UCSD-AML1 (cell line): Measurements from ENCODE around the gene ZNF695.
A peak's percentile ranks its signal among the peaks of the same experiment; 100 is the strongest.
"Not testable (repeated sequence)": the region's sequence is repeated elsewhere in the genome, so short reads cannot be mapped to it uniquely, and the experiment has no call there.

ENCODE experiments used
- DNase-seq: peaks from one replicate; lab custom pipeline; 2025; ENCODE audit not compliant: unreplicated experiment; lab: John Stamatoyannopoulos, UW

ZNF695 gene

DNA sequence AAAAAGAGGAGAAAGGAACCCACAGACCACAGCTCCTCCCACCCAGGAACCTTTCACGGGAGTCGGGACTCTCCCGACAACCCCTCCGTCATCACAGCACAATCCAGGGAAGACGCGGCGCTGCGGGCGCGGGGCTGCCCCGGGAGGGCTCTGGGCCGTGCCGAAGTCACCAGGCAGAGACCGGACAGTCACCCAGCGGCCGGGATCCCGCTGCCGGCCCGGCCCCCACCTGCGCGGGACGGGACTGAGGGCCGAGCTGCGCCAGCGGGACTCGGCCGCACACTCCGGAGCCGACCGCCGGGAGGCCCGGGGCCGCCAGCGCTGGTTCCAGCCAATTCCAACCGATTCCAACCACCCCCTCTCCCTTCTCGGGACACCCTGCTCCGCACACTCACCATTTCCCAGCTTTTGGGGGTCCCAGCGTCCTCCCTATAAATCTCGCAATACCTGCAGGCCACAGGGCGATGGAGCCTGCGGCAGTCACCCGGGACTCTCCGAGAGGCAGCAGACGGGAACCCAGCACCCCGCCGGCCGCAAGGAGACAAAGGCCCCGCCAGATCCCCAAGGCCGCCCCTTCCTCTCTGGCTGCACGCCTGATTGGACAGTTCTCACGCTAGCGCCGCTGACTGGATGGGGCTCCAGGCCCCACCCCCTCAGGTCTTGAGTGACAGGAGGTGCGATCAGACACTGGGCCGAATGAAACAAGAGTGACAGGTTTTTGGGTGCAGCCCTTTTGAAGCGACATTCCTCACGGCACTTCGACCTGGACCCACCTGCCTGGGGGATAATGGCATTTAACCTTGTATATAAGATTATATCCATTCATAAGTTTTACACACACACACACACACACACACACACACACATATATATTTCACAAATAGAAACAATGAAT is at the start of gene ZNF695:
TSS of gene ZNF695 (minus strand) at position 547 of the 895 bp plus-strand sequence. CDS start at position 398, 149 bp downstream.
- no peak for DNase-seq

- no peak for DNase-seq
Observed at GRCh38 chr1:247056071-247056470, 48.2 kb upstream of the ZNF695 start.

GRCh38 chr1:247054992-247055415 is 47.1 kb upstream of the ZNF695 start:
- DNase-seq: no peak

GRCh38 chr1:247047702-247048101 is 39.8 kb upstream of the ZNF695 start:
- no peak for DNase-seq

- no peak for DNase-seq
Observed at GRCh38 chr1:247047260-247047659, 39.4 kb upstream of the ZNF695 start.

DNA sequence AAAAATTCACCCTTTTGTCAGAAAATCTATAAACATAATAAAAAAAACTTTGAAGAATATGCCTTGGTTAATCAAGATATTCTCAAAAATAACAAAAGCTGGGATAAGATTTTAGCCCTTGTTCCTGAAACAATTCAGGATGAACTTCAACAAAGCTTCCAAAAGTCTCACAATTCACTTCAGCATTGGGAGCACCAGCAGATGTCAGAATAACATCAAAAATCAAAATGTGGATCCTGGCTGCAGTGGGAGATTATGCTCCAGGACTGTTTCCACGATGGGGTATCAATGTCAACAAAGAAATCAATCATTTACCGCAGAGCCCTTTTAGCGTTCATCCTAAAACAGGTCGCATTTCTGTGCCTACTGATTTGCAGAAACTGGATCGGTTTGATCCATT is 35.5 kb upstream of the ZNF695 start:
- DNase-seq: no peak

- DNase-seq: no peak
Observed at GRCh38 chr1:247037511-247038320, 29.9 kb upstream of the ZNF695 start.

DNA sequence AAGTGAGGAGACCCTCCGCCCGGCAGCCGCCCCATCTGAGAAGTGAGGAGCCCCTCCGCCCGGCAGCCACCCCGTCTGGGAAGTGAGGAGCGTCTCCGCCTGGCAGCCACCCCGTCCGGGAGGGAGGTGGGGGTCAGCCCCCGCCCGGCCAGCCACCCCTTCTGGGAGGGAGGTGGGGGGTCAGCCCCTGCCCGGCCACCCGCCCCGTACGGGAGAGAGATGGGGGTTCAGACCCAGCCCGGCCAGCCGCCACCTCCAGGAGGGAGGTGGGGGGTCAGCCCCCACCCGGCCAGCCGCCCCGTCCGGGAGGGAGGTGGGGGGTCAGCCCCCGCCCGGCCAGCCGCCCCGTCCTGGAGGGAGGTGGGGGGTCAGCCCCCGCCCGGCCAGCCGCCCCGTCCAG is 24.4 kb upstream of the ZNF695 start:
- not testable (repeated sequence) for DNase-seq

DNA sequence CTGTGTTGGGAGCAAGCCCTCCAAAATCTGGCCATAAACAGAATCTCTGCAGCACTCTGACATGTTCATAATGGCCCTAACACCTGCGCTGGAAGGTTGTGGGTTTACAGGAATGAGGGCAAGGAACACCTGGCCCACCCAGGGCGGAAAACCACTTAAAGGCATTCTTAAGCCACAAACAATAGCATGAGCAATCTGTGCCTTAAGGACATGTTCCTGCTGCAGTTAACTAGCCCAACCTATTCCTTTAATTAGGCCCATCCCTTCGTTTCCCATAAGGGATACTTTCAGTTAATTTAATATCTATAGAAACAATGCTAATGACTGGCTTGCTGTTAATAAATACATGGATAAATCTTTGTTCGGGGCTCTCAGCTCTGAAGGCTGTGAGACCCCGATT is 16.8 kb upstream of the ZNF695 start:
- DNase-seq: not testable (repeated sequence)

GRCh38 chr1:247013391-247013790 is 5.5 kb upstream of the ZNF695 start:
- no peak for DNase-seq

DNA sequence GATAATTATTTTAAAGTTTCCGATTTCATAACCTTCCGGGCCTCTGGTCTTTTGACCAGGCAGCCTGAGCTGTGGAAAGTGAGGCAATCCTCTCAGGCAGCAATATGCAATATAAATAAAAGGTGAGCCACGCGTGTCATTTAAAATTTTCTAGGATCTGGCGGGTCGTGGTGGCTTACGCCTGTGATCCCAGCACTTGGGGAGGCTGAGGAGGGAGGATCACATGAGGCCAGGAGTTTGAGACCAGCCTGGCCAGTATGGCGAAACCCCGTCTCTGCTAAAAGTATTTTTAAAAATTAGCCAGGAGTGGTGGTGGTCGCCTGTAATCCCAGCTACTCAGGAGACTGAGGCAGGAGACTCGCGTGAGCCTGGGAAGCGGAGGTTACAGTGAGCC is 546 bp upstream of the ZNF695 start:
- DNase-seq: no peak

- DNase-seq: not testable (repeated sequence)
Observed at GRCh38 chr1:247004081-247004480, 3.8 kb downstream of the ZNF695 start.

DNA sequence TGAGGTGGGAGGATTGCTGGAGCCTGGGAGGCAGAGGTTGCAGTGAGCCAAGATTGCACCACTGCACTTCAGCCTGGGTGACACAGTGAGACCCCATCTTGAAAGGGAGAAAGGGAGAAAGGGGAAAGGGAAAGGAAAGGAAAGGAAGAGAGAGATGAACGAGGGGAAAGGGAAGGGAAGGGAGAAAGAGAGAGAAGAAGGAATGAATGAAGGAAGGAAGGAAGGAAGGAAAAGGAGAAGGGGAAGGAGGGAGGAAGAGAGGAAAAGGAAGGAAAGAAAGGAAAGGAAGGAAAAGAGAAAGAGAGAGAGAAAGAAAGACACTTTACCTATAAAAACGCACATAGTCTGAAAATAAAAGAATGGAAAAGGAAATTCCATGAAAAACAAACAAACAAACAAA is 18.0 kb downstream of the ZNF695 start:
- DNase-seq: no peak

DNA sequence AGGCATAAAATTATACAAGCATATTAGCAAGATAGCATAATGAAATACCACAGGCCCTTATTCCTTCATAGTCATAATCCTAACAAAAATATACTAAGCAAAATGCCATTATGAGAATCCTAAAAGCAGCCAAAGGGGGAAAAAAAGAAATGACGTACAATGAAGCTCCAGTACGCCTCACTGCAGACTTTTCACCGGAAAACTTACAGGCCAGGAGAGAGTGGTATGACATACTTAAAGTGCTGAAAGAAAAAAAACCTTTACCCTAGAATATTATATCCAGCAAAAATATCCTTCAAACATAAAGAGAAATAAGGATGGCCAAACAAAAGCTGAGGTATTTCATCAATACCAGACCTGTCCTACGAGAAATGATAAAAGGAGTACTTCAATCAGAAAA is 19.5 kb downstream of the ZNF695 start:
- DNase-seq: no peak

DNA sequence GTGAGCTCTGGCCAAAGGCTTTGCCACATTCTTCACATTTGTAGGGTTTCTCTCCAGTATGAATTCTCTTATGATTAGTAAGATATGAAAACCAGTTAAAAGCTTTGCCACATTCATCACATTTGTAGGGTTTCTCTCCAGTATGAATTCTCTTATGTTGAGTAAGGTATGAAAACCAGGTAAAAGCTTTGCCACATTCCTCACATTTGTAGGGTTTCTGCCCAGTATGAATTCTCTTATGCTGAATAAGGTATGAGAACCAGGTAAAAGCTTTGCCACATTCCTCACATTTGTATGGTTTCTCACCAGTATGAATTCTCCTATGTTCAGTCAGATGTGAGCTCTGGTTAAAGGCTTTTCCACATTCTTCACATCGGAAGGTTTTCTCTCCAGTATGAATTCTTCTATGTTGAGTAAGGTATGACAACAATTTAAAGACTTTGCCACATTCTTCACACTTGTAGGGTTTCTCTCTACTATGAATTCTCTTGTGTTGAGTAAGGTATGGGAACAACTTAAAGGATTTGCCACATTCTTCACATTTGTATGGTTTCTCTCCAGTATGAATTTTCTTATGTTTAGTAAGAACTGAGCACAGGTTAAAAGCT is 20.7 kb downstream of the ZNF695 start:
- DNase-seq: no peak

DNA sequence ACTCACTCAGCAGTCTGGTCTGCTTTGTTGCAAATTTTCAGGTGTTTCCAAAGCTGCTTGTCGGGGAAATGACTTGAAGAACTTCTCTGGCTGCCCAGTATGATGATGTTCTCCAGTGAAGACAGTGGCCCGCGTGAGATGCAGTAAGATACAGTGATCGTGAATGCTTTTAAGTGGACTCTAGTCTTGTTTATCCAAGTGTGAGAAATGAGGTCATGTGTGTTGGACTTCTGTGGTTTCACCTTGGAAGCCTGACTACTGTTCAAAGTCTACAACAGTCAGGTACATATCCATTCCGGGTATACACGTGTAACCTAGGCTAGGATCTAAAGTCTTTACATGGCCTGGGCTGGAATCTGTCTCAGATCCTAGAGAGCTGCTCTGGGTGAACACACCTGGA is 29.1 kb downstream of the ZNF695 start:
- DNase-seq: no peak

DNA sequence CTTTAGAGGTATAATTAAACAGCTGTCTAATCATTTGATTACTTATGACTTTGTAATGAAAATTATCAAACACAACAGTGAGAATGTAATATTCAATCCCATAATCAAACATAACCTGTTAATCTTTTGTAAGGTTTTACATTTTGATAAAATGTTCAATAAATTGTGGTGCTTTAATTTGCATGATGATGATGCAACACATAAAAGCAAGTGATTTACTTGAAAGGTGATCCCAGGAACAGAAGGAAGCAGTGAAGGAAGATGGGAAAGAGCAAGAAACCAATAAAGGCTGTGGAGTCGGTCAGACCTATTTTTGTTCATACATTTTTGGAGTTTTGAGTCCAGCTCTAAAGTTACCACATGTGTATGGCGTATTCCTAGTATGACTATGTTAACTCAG is 29.6 kb downstream of the ZNF695 start:
- no peak for DNase-seq

GRCh38 chr1:246971969-246972368 is 35.9 kb downstream of the ZNF695 start:
- no peak for DNase-seq

- peak; percentile 75 for DNase-seq
Observed at GRCh38 chr1:246971090-246971721, 36.7 kb downstream of the ZNF695 start.

DNA sequence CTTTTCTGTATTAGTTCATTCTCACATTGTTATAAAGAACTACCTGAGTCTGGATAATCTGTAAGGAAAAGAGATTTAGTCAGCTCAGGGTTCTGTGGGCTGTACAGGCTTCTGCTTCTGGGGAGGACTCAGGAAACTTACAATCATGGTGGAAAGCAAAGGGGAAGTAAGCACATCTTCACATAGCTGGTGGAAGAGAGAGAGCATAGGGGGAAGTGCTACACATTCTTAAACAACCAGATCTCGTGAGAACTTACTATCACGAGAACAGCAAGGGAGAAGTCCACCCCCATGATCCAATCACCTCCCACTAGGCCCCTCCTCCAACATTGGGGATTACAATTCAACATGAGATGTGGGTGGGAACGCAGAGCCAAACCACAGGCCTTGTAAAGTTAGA is 38.2 kb downstream of the ZNF695 start:
- no peak for DNase-seq

DNA sequence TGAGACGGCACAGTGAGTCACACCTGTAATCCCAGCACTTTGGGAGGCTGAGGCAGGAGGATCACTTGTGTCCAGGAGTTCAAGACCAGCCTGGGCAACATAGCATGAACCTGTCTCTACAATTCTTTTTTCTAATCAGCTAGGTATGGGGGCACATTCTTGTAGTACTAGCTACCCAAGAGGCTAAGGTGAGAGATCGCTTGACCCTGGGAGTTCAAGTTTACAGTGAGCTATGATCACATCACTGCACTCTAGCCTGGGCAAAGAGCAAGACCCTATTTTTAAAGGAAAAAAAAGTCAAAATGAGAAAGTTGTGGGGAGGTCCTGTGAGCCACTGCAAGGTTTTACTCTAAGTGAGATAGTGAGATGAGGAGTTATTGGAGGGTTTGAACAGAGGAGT is 41.4 kb downstream of the ZNF695 start:
- no peak for DNase-seq
